ENCODE results near the gene NPM1.

Gene NPM1

GRCh38 chr5:171415115-171415730, 27.6 kb downstream of the NPM1 start:
- DNase-seq: no peak

- no peak for DNase-seq
These were observed 28.8 kb downstream of the NPM1 start for GRCh38 chr5:171416160-171417049.

GRCh38 chr5:171418316-171418981, 30.8 kb downstream of the NPM1 start:
- DNase-seq: no peak

- DNase-seq: no peak
These were observed 31.5 kb downstream of the NPM1 start, which contains the start of gene FGF18 for GRCh38 chr5:171418982-171419687. FGF18 (plus strand) TSS chr5:171419647; CDS start chr5:171420200, 553 bp downstream.

GRCh38 chr5:171419688-171420430, 32.2 kb downstream of the NPM1 start:
- no peak for DNase-seq

GRCh38 chr5:171420431-171421241, 33.0 kb downstream of the NPM1 start:
- peak; percentile 85 for DNase-seq

- DNase-seq: no peak
These were observed 33.9 kb downstream of the NPM1 start for GRCh38 chr5:171421331-171422262.

- no peak for DNase-seq
These were observed 34.8 kb downstream of the NPM1 start for GRCh38 chr5:171422495-171422894.

- DNase-seq: no peak
These were observed 35.4 kb downstream of the NPM1 start for GRCh38 chr5:171422902-171423663.

GRCh38 chr5:171424726-171425125, 37.1 kb downstream of the NPM1 start:
- DNase-seq: no peak

- DNase-seq: no peak
These were observed 38.1 kb downstream of the NPM1 start for GRCh38 chr5:171425596-171426244.

- no peak for DNase-seq
These were observed 38.6 kb downstream of the NPM1 start for GRCh38 chr5:171426266-171426665.

- DNase-seq: no peak
These were observed 39.0 kb downstream of the NPM1 start for GRCh38 chr5:171426680-171427079.

GRCh38 chr5:171427318-171428167, 39.9 kb downstream of the NPM1 start:
- no peak for DNase-seq

GRCh38 chr5:171428168-171428696, 40.6 kb downstream of the NPM1 start:
- no peak for DNase-seq

- DNase-seq: no peak
These were observed 41.3 kb downstream of the NPM1 start for GRCh38 chr5:171428809-171429542.

GRCh38 chr5:171429543-171429910, 41.9 kb downstream of the NPM1 start:
- DNase-seq: no peak

All from NCI-H446 treated with DMSO at 0.1 percent for 48 hours (cell line).